GM23248 (cell line): ENCODE data around the gene RCAN3.

ENCODE experiments used
- EZH2 ChIP-seq: fragments of 200-600 bp; sonication (generic); IDR thresholded peaks from 2 replicates; pipeline ENCODE4 v1.6.1; 2018; ENCODE audit warnings: antibody characterized with exemption, mild to moderate bottlenecking; ENCODE audit not compliant: insufficient read depth, poor library complexity, severe bottlenecking
- EZH2phosphoT487 ChIP-seq: fragments of 200-600 bp; sonication (generic); IDR thresholded peaks from 2 replicates; pipeline ENCODE4 v1.6.1; 2018; ENCODE audit warnings: antibody characterized with exemption, moderate library complexity, mild to moderate bottlenecking, low read depth; ENCODE audit not compliant: insufficient read depth

DNA sequence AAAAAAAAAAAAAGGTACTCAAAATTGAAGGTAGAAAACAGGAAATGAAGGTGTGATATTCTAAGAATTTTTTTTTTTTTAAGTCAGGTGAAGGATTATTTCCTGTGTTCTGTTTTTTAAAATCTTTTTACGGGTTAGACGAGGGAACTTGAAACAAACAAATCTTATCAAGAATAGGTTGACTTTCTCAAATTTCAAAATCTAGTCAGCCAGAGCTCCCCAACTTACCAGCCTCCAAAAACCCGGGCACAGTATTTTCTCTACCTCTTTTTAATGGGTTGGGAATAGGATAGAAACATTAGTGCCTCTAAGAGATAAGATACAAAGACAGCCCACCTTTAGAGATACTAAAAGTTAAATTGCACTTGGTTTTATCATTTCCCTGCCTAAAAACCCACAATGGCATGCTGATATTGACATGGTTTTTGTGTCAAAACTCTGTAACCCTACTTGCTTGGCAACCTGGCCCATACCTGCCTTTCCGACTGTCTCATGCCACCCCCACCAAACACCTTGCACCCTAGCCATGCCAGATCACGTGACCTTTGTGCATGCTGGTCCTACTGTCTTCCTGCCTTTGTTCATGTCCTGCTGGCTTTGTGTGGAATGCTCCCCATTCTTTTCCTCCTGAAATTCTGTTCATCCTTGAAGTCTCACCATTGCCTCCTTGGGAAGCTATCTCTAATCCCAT lies 4.2 kb downstream of the RCAN3 start:
- TF ChIP-seq EZH2: no peak
- no peak for TF ChIP-seq EZH2phosphoT487
